ENCODE measurements around the gene FOXN1.

DNA sequence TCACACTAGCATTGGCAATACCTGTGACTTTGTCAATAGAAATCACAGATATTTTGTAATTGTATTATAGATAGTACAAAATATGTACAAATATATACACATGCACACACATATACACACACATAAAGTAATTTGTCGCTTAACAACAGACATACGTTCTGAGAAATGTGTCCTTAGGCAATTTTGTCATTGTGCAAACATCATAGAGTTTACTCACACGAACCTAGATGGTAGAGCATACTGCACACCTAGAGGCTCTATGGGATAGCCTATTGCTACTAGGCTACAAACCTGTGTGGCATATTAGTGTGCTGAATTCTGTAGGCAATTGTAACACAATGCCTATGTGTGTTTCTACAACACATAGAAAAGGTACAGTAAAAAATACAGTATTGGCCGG is 35.3 kb downstream of the FOXN1 start:
- no peak for TF ChIP-seq YY1 (IDR thresholded peaks at IDR 0.05; ENCODE audit: insufficient read depth, insufficient read length)
- no peak for TF ChIP-seq ZNF274 (IDR thresholded peaks at IDR 0.05; ENCODE audit: low read depth, low read length)

All from NT2/D1 (cell line).